Common myeloid progenitor, CD34-positive (primary cell): ENCODE data around the gene ATAD3C.
"Not testable (repeated sequence)": the region's sequence is repeated elsewhere in the genome, so short reads cannot be mapped to it uniquely, and the experiment has no call there.

Experiments used
- CTCF ChIA-PET: fragments of 350-600 bp; sonication (Branson Sonifier 250); formaldehyde crosslinking; loops from one replicate; lab custom pipeline; 2021; ENCODE audit warnings: antibody characterized with exemption; lab: Charles Lee
- POLR2A ChIA-PET: fragments of 350-600 bp; sonication (Branson Sonifier 250); formaldehyde crosslinking; loops from one replicate; lab custom pipeline; 2021; ENCODE audit warnings: antibody characterized with exemption; lab: Charles Lee
- DNase-seq, 3 donors: peaks; one replicate each; pipeline versions ENCODE4 v3.0.0 to v3.0.0-alpha.2; 2013
- H3K27ac ChIP-seq, 2 experiments: 1 replicate in 1 of 2; 2 replicates in 1 of 2; pipeline ENCODE4 v1.7.0; 2013; ENCODE audit warnings: inconsistent platforms in 2 of 2, low read length in 2 of 2, mild to moderate bottlenecking in 2 of 2, low read depth in 1 of 2, moderate library complexity in 1 of 2; ENCODE audit not compliant: severe bottlenecking in 2 of 2, insufficient read depth in 1 of 2, poor library complexity in 1 of 2
- H3K27me3 ChIP-seq, 5 experiments: replicated peaks in 2 of 5; 1 replicate in 3 of 5; 2 replicates in 2 of 5; pipeline versions ENCODE4 v1.6.1 to v1.7.0; 2013; ENCODE audit warnings: low read length in 4 of 5, mild to moderate bottlenecking in 2 of 5, moderate library complexity in 2 of 5, inconsistent platforms in 1 of 5; ENCODE audit not compliant: insufficient read depth in 5 of 5, control insufficient read depth in 4 of 5
- H3K36me3 ChIP-seq, 4 experiments: 1 replicate in 2 of 4; 2 replicates in 2 of 4; pipeline versions ENCODE4 v1.6.1 to v1.7.0; 2013; ENCODE audit warnings: low read length in 3 of 4, control low read depth in 1 of 4, mild to moderate bottlenecking in 1 of 4; ENCODE audit not compliant: control insufficient read depth in 4 of 4, insufficient read depth in 4 of 4
- H3K4me1 ChIP-seq, 4 experiments: 1 replicate in 3 of 4; 2 replicates in 1 of 4; pipeline versions ENCODE4 v1.6.1 to v1.7.1; 2013; ENCODE audit warnings: low read length in 3 of 4, mild to moderate bottlenecking in 3 of 4, control low read depth in 1 of 4, inconsistent platforms in 1 of 4, moderate library complexity in 1 of 4; ENCODE audit not compliant: control insufficient read depth in 4 of 4, insufficient read depth in 4 of 4; ENCODE audit errors: control extremely low read depth in 1 of 4
- H3K4me3 ChIP-seq, 7 experiments: 1 replicate in 4 of 7; 2 replicates in 3 of 7; pipeline versions ENCODE4 v1.5.1 to v1.7.0; 2013; ENCODE audit warnings: mild to moderate bottlenecking in 7 of 7, low read length in 6 of 7, moderate library complexity in 6 of 7, inconsistent platforms in 2 of 7, low read depth in 2 of 7, control low read depth in 1 of 7; ENCODE audit not compliant: insufficient read depth in 4 of 7, control insufficient read depth in 1 of 7; ENCODE audit errors: extremely low read depth in 1 of 7
- H3K9me3 ChIP-seq, 5 experiments: 1 replicate in 4 of 5; 2 replicates in 1 of 5; pipeline versions ENCODE4 v1.6.1 to v1.7.1; 2013; ENCODE audit warnings: low read length in 4 of 5, mild to moderate bottlenecking in 2 of 5, inconsistent platforms in 1 of 5, low read depth in 1 of 5, moderate library complexity in 1 of 5; ENCODE audit not compliant: control insufficient read depth in 4 of 5, insufficient read depth in 2 of 5; ENCODE audit errors: control extremely low read depth in 1 of 5
- WGBS: methylation state at CpG from one replicate; pipeline ENCODE4 v1.1.5; 2013; ENCODE audit not compliant: insufficient coverage; 5-methylcytosine and 5-hydroxymethylcytosine counted together

ATAD3C gene

GRCh38 chr1:1411626-1412025, 37.9 kb upstream of the ATAD3C start:
- POLR2A ChIA-PET = no interaction called here
- Histone ChIP-seq H3K36me3 (peaks cover 0 to 4% (median 0%) of the 10 kb centered on the region in 4 experiments), H3K4me3 (no peak overlapping the region), H3K9me3 (peaks cover 0 to 6% (median 2%) of the 10 kb centered on the region in 5 experiments), H3K4me1 (peaks cover 6 to 15% (median 10%) of the 10 kb centered on the region in 4 experiments), H3K27ac (no peak overlapping the region), H3K27me3 (no peaks in the 10 kb centered on the region)
- WGBS = 99% methylated on average over 9 of the region's 13 CpGs
- CTCF ChIA-PET = interaction anchor here (1.1 kb wide), 1 partner anchor 34 kb away, joined by 3 read pairs; no protein-coding TSS in a partner anchor
- no peak for DNase-seq

GRCh38 chr1:1412311-1412902, 37.1 kb upstream of the ATAD3C start:
- DNase-seq, H3K9me3 ChIP-seq, H3K4me3 ChIP-seq, POLR2A ChIA-PET, H3K27ac ChIP-seq, H3K27me3 ChIP-seq, H3K36me3 ChIP-seq: not testable (repeated sequence)
- H3K4me1 ChIP-seq = peaks cover 6 to 15% (median 10%) of the 10 kb centered on the region in 4 experiments
- CTCF ChIA-PET = interaction anchor here (1.1 to 2.0 kb wide), 4 partner anchors 12 to 34 kb away, joined by 3 to 6 read pairs (median 4); no protein-coding TSS in a partner anchor
- 100% methylated on average over 2 of the region's 11 CpGs for WGBS

- no peak overlapping the region for H3K27ac ChIP-seq
- peaks cover 0 to 6% (median 2%) of the 10 kb centered on the region in 5 experiments for H3K9me3 ChIP-seq
- no peak for DNase-seq
- H3K36me3 ChIP-seq = no peaks in the 10 kb centered on the region
- H3K4me1 ChIP-seq = peaks cover 0 to 10% (median 4%) of the 10 kb centered on the region in 4 experiments
- WGBS = 87% methylated on average over 12 of the region's 13 CpGs
- ChIA-PET POLR2A (interaction anchor here (1.3 kb wide), 1 partner anchor 17 kb away, joined by 3 read pairs; no protein-coding TSS in a partner anchor), CTCF (interaction anchor here (1.0 to 2.1 kb wide), 7 partner anchors 9 to 26 kb away, joined by 3 to 11 read pairs (median 5); partner anchors contain the start of gene MRPL20)
- peaks cover 0 to 11% (median 0%) of the 10 kb centered on the region in 5 experiments for H3K27me3 ChIP-seq
- H3K4me3 ChIP-seq = no peak overlapping the region
Observed at GRCh38 chr1:1415751-1416150, 33.7 kb upstream of the ATAD3C start.

GRCh38 chr1:1417396-1417795, 32.1 kb upstream of the ATAD3C start:
- POLR2A ChIA-PET, H3K27ac ChIP-seq, DNase-seq, H3K9me3 ChIP-seq, H3K36me3 ChIP-seq, H3K4me3 ChIP-seq: not testable (repeated sequence)
- 81% methylated on average over 3 of the region's 5 CpGs for WGBS
- CTCF ChIA-PET = interaction anchor here (1.6 kb wide), 1 partner anchor 10 kb away, joined by 5 read pairs; the partner anchor contains the start of gene MRPL20
- Histone ChIP-seq H3K4me1 (peaks cover 0 to 12% (median 4%) of the 10 kb centered on the region in 4 experiments), H3K27me3 (peaks cover 0 to 14% (median 0%) of the 10 kb centered on the region in 5 experiments)

- H3K36me3 ChIP-seq, DNase-seq, H3K4me3 ChIP-seq, H3K9me3 ChIP-seq, H3K27ac ChIP-seq, POLR2A ChIA-PET: not testable (repeated sequence)
- CTCF ChIA-PET = interaction anchor here (1.6 kb wide), 1 partner anchor 11 kb away, joined by 5 read pairs; the partner anchor contains the start of gene MRPL20
- H3K4me1 ChIP-seq = peaks cover 0 to 12% (median 5%) of the 10 kb centered on the region in 4 experiments
- 95% methylated on average over 21 of the region's 25 CpGs for WGBS
- H3K27me3 ChIP-seq = peaks cover 0 to 17% (median 0%) of the 10 kb centered on the region in 5 experiments
Observed at GRCh38 chr1:1417825-1418463, 31.5 kb upstream of the ATAD3C start.

GRCh38 chr1:1418464-1419362, 30.8 kb upstream of the ATAD3C start:
- Histone ChIP-seq H3K27ac (no peak overlapping the region), H3K36me3 (no peaks in the 10 kb centered on the region), H3K9me3 (no peaks in the 10 kb centered on the region), H3K27me3 (peaks cover 0 to 17% (median 0%) of the 10 kb centered on the region in 5 experiments), H3K4me3 (no peak overlapping the region), H3K4me1 (peaks cover 0 to 12% (median 5%) of the 10 kb centered on the region in 4 experiments)
- ChIA-PET CTCF (interaction anchor here (1.6 kb wide), 1 partner anchor 11 kb away, joined by 5 read pairs; the partner anchor contains the start of gene MRPL20), POLR2A (no interaction called here)
- WGBS = 98% methylated on average over 22 of the region's 26 CpGs
- no peak for DNase-seq
